Measurements from ENCODE around the gene ACR.

ACR gene

DNA sequence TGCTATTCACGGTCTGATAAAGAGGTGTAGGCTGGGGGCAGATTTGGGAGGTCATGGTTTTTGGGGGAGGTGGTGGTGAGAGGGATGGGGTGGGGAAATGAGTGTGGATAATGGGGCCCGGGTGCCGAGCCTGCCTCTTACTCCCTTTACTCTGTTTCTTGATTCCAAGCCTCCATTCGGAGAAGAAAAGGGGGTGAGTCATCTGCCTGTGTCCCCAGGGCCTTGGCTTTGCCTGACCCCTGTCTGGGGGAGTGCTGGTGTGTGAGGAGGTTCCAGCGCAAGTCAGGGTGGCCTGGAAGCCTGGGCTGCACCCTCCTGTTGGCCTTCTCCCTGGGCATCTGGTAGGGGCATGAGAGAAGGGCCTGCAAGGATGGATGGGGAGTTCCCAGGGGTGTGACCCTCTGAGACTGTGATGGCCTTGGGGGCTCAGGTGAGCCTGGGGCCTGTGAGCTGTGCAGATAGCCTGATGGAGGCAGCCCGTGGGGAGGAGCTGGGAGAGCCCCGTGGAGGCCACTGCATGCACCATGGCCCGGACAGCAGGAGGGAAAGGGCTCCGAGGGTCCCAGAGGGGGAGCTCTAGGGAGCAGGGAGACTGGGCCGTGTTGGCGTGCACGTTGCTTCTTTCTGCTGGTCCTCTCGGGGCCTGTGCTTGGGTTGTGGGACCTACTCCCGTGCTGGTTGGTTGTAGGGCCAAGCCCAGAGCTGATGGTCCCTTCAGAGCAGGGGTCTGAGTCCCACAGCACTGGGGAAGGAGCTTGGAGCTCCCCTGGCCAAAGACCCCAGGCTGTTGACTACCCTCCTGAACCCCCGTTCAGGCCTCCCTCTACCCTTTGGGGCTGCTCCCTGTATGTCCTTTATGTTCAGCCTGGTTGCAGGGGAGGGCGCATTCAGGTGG lies 26.3 kb upstream of the ACR start:
- H3K4me3 Mint-ChIP-seq, result no peak overlapping the region
- H3K27ac Mint-ChIP-seq, result no peak overlapping the region
- no peaks in the 10 kb centered on the region for H3K36me3 Mint-ChIP-seq
- peaks cover 4% of the 10 kb centered on the region for H3K9me3 Mint-ChIP-seq
- no peaks in the 10 kb centered on the region for H3K4me1 Mint-ChIP-seq
- H3K27me3 Mint-ChIP-seq, result peaks cover 38% of the 10 kb centered on the region
- ATAC-seq, result no peak

GRCh38 chr22:50712341-50713007 lies 25.5 kb upstream of the ACR start:
- Mint-ChIP-seq H3K36me3 (no peaks in the 10 kb centered on the region), H3K4me3 (no peak overlapping the region), H3K27me3 (peaks cover 41% of the 10 kb centered on the region), H3K27ac (no peak overlapping the region), H3K4me1 (no peaks in the 10 kb centered on the region), H3K9me3 (peaks cover 4% of the 10 kb centered on the region)
- ATAC-seq, result no peak

- H3K4me1 Mint-ChIP-seq, result no peaks in the 10 kb centered on the region
- H3K27ac Mint-ChIP-seq, result no peak overlapping the region
- H3K9me3 Mint-ChIP-seq, result peaks cover 4% of the 10 kb centered on the region
- no peak for ATAC-seq
- H3K4me3 Mint-ChIP-seq, result no peak overlapping the region
- peaks cover 41% of the 10 kb centered on the region for H3K27me3 Mint-ChIP-seq
- H3K36me3 Mint-ChIP-seq, result no peaks in the 10 kb centered on the region
Measured at GRCh38 chr22:50713008-50713385, 25.0 kb upstream of the ACR start.

DNA sequence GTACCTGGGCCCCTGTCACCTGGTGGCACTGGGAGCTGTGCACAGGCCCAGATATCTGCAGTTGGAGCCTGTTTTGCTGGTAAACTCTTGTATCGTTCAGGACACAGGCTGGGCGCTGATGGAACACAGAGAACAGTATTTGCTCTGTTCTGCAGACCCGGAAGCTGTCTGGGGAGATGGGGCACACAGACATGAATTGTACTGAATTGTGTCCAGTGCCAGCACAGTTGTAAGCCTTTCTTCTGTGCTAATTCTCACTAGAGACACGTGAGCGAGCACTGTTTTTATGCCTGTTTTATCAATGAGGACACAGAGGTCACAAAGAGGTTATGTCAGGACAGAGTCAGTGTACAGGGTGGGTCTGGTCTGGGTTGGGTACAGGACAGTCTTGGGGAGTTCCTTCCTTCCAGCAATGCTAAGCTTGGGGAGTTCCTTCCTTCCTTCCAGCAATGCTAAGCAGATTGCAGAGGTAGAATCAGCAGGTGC lies 24.4 kb upstream of the ACR start:
- no peak for ATAC-seq
- Mint-ChIP-seq H3K27ac (no peak overlapping the region), H3K27me3 (peaks cover 36% of the 10 kb centered on the region), H3K9me3 (peaks cover 4% of the 10 kb centered on the region), H3K4me3 (no peak overlapping the region), H3K36me3 (no peaks in the 10 kb centered on the region), H3K4me1 (no peaks in the 10 kb centered on the region)

- peaks cover 4% of the 10 kb centered on the region for H3K9me3 Mint-ChIP-seq
- no peak for ATAC-seq
- no peaks in the 10 kb centered on the region for H3K36me3 Mint-ChIP-seq
- H3K4me3 Mint-ChIP-seq, result no peak overlapping the region
- peaks cover 33% of the 10 kb centered on the region for H3K27me3 Mint-ChIP-seq
- H3K27ac Mint-ChIP-seq, result no peak overlapping the region
- H3K4me1 Mint-ChIP-seq, result no peaks in the 10 kb centered on the region
Measured at GRCh38 chr22:50714150-50714549, 23.9 kb upstream of the ACR start.

GRCh38 chr22:50714631-50715179 lies 23.3 kb upstream of the ACR start:
- Mint-ChIP-seq H3K27me3 (peaks cover 39% of the 10 kb centered on the region), H3K4me1 (no peaks in the 10 kb centered on the region), H3K27ac (no peak overlapping the region), H3K36me3 (no peaks in the 10 kb centered on the region), H3K9me3 (peaks cover 4% of the 10 kb centered on the region), H3K4me3 (no peak overlapping the region)
- peak; percentile 35 for ATAC-seq

- no peaks in the 10 kb centered on the region for H3K36me3 Mint-ChIP-seq
- H3K27ac Mint-ChIP-seq, result no peak overlapping the region
- ATAC-seq, result no peak
- H3K27me3 Mint-ChIP-seq, result peaks cover 39% of the 10 kb centered on the region
- no peak overlapping the region for H3K4me3 Mint-ChIP-seq
- H3K9me3 Mint-ChIP-seq, result peaks cover 4% of the 10 kb centered on the region
- no peaks in the 10 kb centered on the region for H3K4me1 Mint-ChIP-seq
Measured at GRCh38 chr22:50715250-50715649, 22.8 kb upstream of the ACR start.

GRCh38 chr22:50715776-50716175 lies 22.2 kb upstream of the ACR start:
- no peak for ATAC-seq
- Mint-ChIP-seq H3K9me3 (peaks cover 2% of the 10 kb centered on the region), H3K36me3 (no peaks in the 10 kb centered on the region), H3K4me1 (no peaks in the 10 kb centered on the region), H3K27ac (no peak overlapping the region), H3K27me3 (peaks cover 39% of the 10 kb centered on the region), H3K4me3 (no peak overlapping the region)

GRCh38 chr22:50716290-50717024 lies 21.5 kb upstream of the ACR start:
- H3K27ac Mint-ChIP-seq, result no peak overlapping the region
- no peaks in the 10 kb centered on the region for H3K36me3 Mint-ChIP-seq
- H3K4me1 Mint-ChIP-seq, result no peaks in the 10 kb centered on the region
- H3K27me3 Mint-ChIP-seq, result peaks cover 39% of the 10 kb centered on the region
- no peaks in the 10 kb centered on the region for H3K9me3 Mint-ChIP-seq
- no peak overlapping the region for H3K4me3 Mint-ChIP-seq
- ATAC-seq, result no peak

DNA sequence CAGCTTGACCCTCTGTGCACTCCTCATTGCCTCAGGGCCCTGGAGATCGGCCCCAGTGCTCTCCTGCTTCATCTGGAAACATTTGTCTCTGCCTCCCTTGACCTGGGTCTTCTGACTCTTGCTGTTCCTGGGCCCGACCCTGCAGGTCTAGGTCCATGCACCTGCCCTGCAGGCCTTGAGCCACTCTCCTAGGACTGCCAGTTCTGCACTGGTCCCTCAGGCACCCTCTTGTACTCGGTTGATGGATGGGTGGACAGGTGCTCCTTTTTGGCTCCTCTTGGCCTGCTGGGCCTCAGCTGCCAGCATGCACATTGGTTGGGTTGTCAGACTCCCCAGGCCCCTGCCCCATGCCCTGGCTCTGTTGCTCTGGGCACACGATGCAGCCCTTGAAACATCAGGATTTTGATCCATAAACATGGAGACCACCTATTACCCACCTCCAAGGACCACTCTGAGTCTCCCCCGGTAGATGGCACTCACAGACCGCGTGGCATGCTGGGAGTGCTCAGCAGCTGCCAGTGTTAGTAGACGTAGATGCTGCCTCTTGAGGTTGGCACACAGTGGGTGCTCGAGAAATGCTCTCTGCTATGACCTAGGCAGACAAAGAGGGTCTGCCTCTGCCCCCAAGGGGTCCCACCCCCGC lies 20.2 kb upstream of the ACR start:
- Mint-ChIP-seq H3K9me3 (no peaks in the 10 kb centered on the region), H3K27me3 (peaks cover 48% of the 10 kb centered on the region), H3K4me1 (no peaks in the 10 kb centered on the region), H3K36me3 (no peaks in the 10 kb centered on the region), H3K27ac (no peak overlapping the region), H3K4me3 (no peak overlapping the region)
- no peak for ATAC-seq

GRCh38 chr22:50718352-50718709 lies 19.7 kb upstream of the ACR start:
- no peak for ATAC-seq
- Mint-ChIP-seq H3K27me3 (peaks cover 48% of the 10 kb centered on the region), H3K4me1 (no peaks in the 10 kb centered on the region), H3K4me3 (no peak overlapping the region), H3K36me3 (no peaks in the 10 kb centered on the region), H3K9me3 (no peaks in the 10 kb centered on the region), H3K27ac (no peak overlapping the region)

GRCh38 chr22:50719814-50720300 lies 18.1 kb upstream of the ACR start:
- Mint-ChIP-seq H3K27ac (no peak overlapping the region), H3K27me3 (peaks cover 48% of the 10 kb centered on the region)

GRCh38 chr22:50720301-50721256 lies 17.4 kb upstream of the ACR start:
- Mint-ChIP-seq H3K9me3 (no peaks in the 10 kb centered on the region), H3K36me3 (no peaks in the 10 kb centered on the region), H3K4me1 (peaks cover 17% of the 10 kb centered on the region), H3K4me3 (no peak overlapping the region), H3K27ac (no peak overlapping the region), H3K27me3 (peaks cover 41% of the 10 kb centered on the region)
- ATAC-seq, result peak; percentile 60

More at GRCh38 chr22:50719814-50720300, 18.1 kb upstream of the ACR start:
- Mint-ChIP-seq H3K36me3 (no peaks in the 10 kb centered on the region), H3K4me3 (no peak overlapping the region), H3K4me1 (peaks cover 12% of the 10 kb centered on the region), H3K9me3 (no peaks in the 10 kb centered on the region)
- peak; percentile 2 for ATAC-seq

Measured in stimulated activated memory B cell treated with anti-CD40 and anti-IgM and Interleukin-4, amounts not matched to agents 10 μg/mL and 1 μg/mL and 100 μg/mL, for 72 hours (primary cell).